ENCODE results near the gene MTUS2.

GRCh38 chr13:29190298-29190697, 370.2 kb downstream of the MTUS2 start:
- no peak for TF ChIP-seq CTCF (IDR thresholded peaks at IDR 0.05 in 2 of 3, conservative IDR thresholded peaks at IDR 0.05 in 1 of 3; ENCODE audit: control insufficient read depth in 2 of 3, extremely low read depth in 1 of 3, insufficient read depth in 1 of 3, low read depth in 3 of 3, low read length in 3 of 3)
- no peak for TF ChIP-seq MAX (IDR thresholded peaks at IDR 0.05; ENCODE audit: low read depth, low read length)
- TF ChIP-seq E2F4 (IDR thresholded peaks at IDR 0.05; ENCODE audit: low read depth, low read length): no peak
- TF ChIP-seq EZH2 (IDR thresholded peaks at IDR 0.05; ENCODE audit: borderline replicate concordance, control insufficient read depth, low read depth, low read length): no peak
- TF ChIP-seq TCF12 (IDR thresholded peaks at IDR 0.05; ENCODE audit: low read depth, low read length): no peak
- TF ChIP-seq NFIC (IDR thresholded peaks at IDR 0.05; ENCODE audit: low read depth, low read length): no peak
- TF ChIP-seq FOXM1 (IDR thresholded peaks at IDR 0.05; ENCODE audit: low read depth, low read length): no peak
- no peak for TF ChIP-seq ZNF274 (IDR thresholded peaks at IDR 0.05; ENCODE audit: insufficient read depth, insufficient read length)
- TF ChIP-seq POLR2AphosphoS5 (IDR thresholded peaks at IDR 0.05; ENCODE audit: low read length): no peak
